SK-N-SH (cell line): Measurements from ENCODE around the gene METTL23.

ENCODE experiments used
- EP300 ChIP-seq, 2 experiments: IDR thresholded peaks; 2 replicates each; pipeline versions ENCODE4 v1.4.0 to v1.6.1; 2012; ENCODE audit warnings: borderline replicate concordance in 1 of 2, low read depth in 1 of 2, low read length in 1 of 2
- EZH2phosphoT487 ChIP-seq: fragments of 200-600 bp; sonication (generic); IDR thresholded peaks from 2 replicates; pipeline ENCODE4 v1.6.1; 2017; ENCODE audit warnings: low read depth, mixed run types, mild to moderate bottlenecking, antibody characterized with exemption, moderate library complexity, borderline replicate concordance
- GATA2 ChIP-seq: sonication (generic); formaldehyde crosslinking; IDR thresholded peaks from 2 replicates; pipeline ENCODE4 v1.5.0; 2020; ENCODE audit warnings: mild to moderate bottlenecking, missing genetic modification reagents
- MEF2A ChIP-seq: IDR thresholded peaks from 2 replicates; pipeline ENCODE4 v1.4.0; 2012; ENCODE audit warnings: low read depth, borderline replicate concordance
- MXI1 ChIP-seq: IDR thresholded peaks from 2 replicates; pipeline ENCODE4 v1.6.1; 2012; ENCODE audit warnings: mild to moderate bottlenecking, low read depth, low read length, improper control_type of control experiment
- NRF1 ChIP-seq: IDR thresholded peaks from 2 replicates; pipeline ENCODE4 v1.6.1; 2012; ENCODE audit warnings: low read depth, mild to moderate bottlenecking, low read length
- POLR2AphosphoS5 ChIP-seq: IDR thresholded peaks from 2 replicates; pipeline ENCODE4 v1.6.1; 2012; ENCODE audit warnings: low read depth, low read length
- RAD21 ChIP-seq: IDR thresholded peaks from 2 replicates; pipeline ENCODE4 v1.6.1; 2012; ENCODE audit warnings: mild to moderate bottlenecking, low read length
- SMC3 ChIP-seq: IDR thresholded peaks from 2 replicates; pipeline ENCODE4 v1.6.1; 2012; ENCODE audit warnings: low read depth, low read length, improper control_type of control experiment
- TAF1 ChIP-seq: IDR thresholded peaks from 2 replicates; pipeline ENCODE4 v1.6.1; 2012; ENCODE audit warnings: low read depth, mild to moderate bottlenecking, low read length, moderate library complexity, borderline replicate concordance
- YY1 ChIP-seq: IDR thresholded peaks from 2 replicates; pipeline ENCODE4 v1.4.0; 2012; ENCODE audit warnings: low read depth, mild to moderate bottlenecking
- TF ChIP-seq, protein P1 (sequence below): fragments of 200-600 bp; sonication (generic); IDR thresholded peaks from 2 replicates; pipeline ENCODE4 v1.6.1; 2017; ENCODE audit warnings: antibody characterized with exemption, mild to moderate bottlenecking, moderate library complexity
- TF ChIP-seq, protein P2 (sequence below): IDR thresholded peaks from 2 replicates; pipeline ENCODE4 v1.4.0; 2012; ENCODE audit warnings: low read depth

DNA sequence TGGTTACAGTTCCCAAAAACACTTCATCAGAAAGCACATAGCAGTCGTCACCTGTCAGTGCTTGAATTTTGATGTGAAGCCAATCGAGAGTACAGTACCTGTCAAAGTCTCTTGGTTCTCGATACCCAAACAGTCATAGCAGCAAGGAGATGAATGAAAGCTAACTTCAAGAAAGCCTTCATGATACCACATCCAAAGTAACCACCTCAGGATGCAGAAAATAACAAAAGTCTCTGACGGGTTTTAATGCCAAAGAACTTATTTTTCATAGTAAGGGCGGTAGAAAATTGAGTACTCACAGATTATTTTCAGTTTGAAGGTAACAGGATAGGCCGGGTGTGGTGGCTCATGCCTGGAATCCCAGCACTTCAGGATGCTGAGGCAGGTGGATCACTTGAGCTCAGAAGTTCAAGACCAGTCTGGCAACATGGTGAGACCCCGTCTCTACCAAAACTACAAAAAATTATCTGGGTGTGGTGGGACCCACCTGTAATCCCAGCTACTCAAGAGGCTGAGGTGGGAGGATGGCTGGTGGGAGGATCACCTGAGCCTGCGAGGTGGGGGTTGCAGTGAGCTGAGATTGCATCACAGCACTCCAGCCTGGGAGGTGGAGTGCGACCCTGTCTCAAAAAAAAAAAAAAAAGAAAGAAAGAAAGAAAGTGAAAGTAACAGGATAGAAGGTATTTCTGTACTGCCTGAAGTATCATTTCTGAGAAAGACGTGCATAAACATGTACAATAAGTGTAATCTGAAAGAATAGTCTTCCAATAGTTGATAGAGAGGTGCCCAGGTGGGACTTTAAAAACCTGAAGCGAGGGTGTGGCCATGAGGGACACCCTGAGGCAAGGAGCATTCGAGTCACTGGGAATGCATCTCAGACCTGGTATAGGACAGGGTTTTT lies 26.7 kb downstream of the METTL23 start:
- TF ChIP-seq TAF1, result no peak
- no peak for TF ChIP-seq GATA2 (CRISPR knock-in tag)
- TF ChIP-seq, protein P1, sequence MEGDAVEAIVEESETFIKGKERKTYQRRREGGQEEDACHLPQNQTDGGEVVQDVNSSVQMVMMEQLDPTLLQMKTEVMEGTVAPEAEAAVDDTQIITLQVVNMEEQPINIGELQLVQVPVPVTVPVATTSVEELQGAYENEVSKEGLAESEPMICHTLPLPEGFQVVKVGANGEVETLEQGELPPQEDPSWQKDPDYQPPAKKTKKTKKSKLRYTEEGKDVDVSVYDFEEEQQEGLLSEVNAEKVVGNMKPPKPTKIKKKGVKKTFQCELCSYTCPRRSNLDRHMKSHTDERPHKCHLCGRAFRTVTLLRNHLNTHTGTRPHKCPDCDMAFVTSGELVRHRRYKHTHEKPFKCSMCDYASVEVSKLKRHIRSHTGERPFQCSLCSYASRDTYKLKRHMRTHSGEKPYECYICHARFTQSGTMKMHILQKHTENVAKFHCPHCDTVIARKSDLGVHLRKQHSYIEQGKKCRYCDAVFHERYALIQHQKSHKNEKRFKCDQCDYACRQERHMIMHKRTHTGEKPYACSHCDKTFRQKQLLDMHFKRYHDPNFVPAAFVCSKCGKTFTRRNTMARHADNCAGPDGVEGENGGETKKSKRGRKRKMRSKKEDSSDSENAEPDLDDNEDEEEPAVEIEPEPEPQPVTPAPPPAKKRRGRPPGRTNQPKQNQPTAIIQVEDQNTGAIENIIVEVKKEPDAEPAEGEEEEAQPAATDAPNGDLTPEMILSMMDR, result no peak
- no peak for TF ChIP-seq RAD21
- no peak for TF ChIP-seq YY1
- TF ChIP-seq, protein P2, sequence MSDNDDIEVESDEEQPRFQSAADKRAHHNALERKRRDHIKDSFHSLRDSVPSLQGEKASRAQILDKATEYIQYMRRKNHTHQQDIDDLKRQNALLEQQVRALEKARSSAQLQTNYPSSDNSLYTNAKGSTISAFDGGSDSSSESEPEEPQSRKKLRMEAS, result no peak
- TF ChIP-seq MEF2A, result no peak
- TF ChIP-seq POLR2AphosphoS5, result no peak
- TF ChIP-seq MXI1, result no peak
- no peak for TF ChIP-seq EP300 (IDR thresholded peaks at IDR 0.05; ENCODE audit: borderline replicate concordance in 1 of 2, low read depth in 1 of 2, low read length in 1 of 2)
- no peak for TF ChIP-seq SMC3
- TF ChIP-seq EZH2phosphoT487, result no peak
- TF ChIP-seq NRF1, result no peak
